ENCODE data around the gene PLXNA4. TPM values are rescaled to one million over a fixed set of nuclear protein-coding genes. Genes with fewer than 3 reads are reported as not detected.

The PLXNA4 gene
- total and polyA plus RNA-seq, 4 donors = 0.04 to 1.1 (median 0.41) TPM

DNA sequence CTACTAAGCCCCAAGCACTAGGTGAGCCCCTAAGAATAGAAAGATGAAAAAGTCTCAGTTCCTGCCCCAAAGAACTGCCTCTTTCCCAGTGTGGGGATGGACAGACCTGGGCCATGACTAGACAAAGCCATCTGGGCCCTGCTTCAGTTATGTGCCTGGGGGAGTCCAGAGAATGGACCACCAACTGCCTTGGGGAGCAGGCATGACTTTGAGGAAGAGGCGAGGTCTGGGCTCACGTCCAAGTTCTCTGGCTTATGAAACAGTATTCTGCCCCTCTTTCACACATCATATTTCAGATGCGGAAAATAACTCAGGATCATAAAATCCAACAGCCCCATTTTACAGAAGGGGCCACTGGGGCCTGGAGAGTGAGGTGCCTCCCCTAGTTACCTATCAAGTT lies 80.3 kb downstream of the PLXNA4 start:
- Histone ChIP-seq H3K27ac (ENCODE audit: low read depth in 1 of 2, low read length in 2 of 2) (no peak overlapping the region), H3K9me3 (ENCODE audit: control insufficient read depth in 4 of 4, low read length in 3 of 4) (no peaks in the 10 kb centered on the region), H3K4me1 (ENCODE audit: control insufficient read depth in 4 of 4, insufficient read depth in 4 of 4, low read length in 3 of 4) (no peaks in the 10 kb centered on the region), H3K27me3 (ENCODE audit: control insufficient read depth in 4 of 4, insufficient read depth in 4 of 4, low read length in 3 of 4) (no peaks in the 10 kb centered on the region), H3K36me3 (ENCODE audit: control insufficient read depth in 4 of 4, insufficient read depth in 3 of 4, low read depth in 1 of 4, low read length in 3 of 4) (no peaks in the 10 kb centered on the region), H3K9ac (ENCODE audit: low read depth in 1 of 2, low read length in 2 of 2) (no peak overlapping the region), H3K4me3 (ENCODE audit: low read depth in 1 of 3, low read length in 3 of 3) (no peak overlapping the region)
- no peak for TF ChIP-seq NR2F2 (IDR thresholded peaks at IDR 0.05)
- TF ChIP-seq, protein P1, sequence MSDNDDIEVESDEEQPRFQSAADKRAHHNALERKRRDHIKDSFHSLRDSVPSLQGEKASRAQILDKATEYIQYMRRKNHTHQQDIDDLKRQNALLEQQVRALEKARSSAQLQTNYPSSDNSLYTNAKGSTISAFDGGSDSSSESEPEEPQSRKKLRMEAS (IDR thresholded peaks at IDR 0.05) = no peak
- no peak for TF ChIP-seq FOXA2 (IDR thresholded peaks at IDR 0.05)
- TF ChIP-seq SP1 (IDR thresholded peaks at IDR 0.05) = no peak
- TF ChIP-seq, protein P2, sequence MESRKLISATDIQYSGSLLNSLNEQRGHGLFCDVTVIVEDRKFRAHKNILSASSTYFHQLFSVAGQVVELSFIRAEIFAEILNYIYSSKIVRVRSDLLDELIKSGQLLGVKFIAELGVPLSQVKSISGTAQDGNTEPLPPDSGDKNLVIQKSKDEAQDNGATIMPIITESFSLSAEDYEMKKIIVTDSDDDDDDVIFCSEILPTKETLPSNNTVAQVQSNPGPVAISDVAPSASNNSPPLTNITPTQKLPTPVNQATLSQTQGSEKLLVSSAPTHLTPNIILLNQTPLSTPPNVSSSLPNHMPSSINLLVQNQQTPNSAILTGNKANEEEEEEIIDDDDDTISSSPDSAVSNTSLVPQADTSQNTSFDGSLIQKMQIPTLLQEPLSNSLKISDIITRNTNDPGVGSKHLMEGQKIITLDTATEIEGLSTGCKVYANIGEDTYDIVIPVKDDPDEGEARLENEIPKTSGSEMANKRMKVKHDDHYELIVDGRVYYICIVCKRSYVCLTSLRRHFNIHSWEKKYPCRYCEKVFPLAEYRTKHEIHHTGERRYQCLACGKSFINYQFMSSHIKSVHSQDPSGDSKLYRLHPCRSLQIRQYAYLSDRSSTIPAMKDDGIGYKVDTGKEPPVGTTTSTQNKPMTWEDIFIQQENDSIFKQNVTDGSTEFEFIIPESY (IDR thresholded peaks at IDR 0.05) = no peak
- no peak for TF ChIP-seq RAD21 (IDR thresholded peaks at IDR 0.05)
- TF ChIP-seq, protein P3, sequence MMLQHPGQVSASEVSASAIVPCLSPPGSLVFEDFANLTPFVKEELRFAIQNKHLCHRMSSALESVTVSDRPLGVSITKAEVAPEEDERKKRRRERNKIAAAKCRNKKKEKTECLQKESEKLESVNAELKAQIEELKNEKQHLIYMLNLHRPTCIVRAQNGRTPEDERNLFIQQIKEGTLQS (IDR thresholded peaks at IDR 0.05) = no peak
- TF ChIP-seq HNF4G (IDR thresholded peaks at IDR 0.05) = no peak
- no peak for TF ChIP-seq EGR1 (IDR thresholded peaks at IDR 0.05; ENCODE audit: low read depth in 2 of 2)
- no peak for TF ChIP-seq JUND (IDR thresholded peaks at IDR 0.05)
- TF ChIP-seq, protein P4, sequence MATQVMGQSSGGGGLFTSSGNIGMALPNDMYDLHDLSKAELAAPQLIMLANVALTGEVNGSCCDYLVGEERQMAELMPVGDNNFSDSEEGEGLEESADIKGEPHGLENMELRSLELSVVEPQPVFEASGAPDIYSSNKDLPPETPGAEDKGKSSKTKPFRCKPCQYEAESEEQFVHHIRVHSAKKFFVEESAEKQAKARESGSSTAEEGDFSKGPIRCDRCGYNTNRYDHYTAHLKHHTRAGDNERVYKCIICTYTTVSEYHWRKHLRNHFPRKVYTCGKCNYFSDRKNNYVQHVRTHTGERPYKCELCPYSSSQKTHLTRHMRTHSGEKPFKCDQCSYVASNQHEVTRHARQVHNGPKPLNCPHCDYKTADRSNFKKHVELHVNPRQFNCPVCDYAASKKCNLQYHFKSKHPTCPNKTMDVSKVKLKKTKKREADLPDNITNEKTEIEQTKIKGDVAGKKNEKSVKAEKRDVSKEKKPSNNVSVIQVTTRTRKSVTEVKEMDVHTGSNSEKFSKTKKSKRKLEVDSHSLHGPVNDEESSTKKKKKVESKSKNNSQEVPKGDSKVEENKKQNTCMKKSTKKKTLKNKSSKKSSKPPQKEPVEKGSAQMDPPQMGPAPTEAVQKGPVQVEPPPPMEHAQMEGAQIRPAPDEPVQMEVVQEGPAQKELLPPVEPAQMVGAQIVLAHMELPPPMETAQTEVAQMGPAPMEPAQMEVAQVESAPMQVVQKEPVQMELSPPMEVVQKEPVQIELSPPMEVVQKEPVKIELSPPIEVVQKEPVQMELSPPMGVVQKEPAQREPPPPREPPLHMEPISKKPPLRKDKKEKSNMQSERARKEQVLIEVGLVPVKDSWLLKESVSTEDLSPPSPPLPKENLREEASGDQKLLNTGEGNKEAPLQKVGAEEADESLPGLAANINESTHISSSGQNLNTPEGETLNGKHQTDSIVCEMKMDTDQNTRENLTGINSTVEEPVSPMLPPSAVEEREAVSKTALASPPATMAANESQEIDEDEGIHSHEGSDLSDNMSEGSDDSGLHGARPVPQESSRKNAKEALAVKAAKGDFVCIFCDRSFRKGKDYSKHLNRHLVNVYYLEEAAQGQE (IDR thresholded peaks at IDR 0.05) = no peak
- TF ChIP-seq YY1 (IDR thresholded peaks at IDR 0.05) = no peak
- no peak for TF ChIP-seq TAF1 (conservative IDR thresholded peaks at IDR 0.05)
- TF ChIP-seq RXRA (IDR thresholded peaks at IDR 0.05) = no peak
- TF ChIP-seq HNF4A (conservative IDR thresholded peaks at IDR 0.05) = no peak
- no peak for TF ChIP-seq GABPA (IDR thresholded peaks at IDR 0.05 in 1 of 2, conservative IDR thresholded peaks at IDR 0.05 in 1 of 2)
- TF ChIP-seq, protein P5, sequence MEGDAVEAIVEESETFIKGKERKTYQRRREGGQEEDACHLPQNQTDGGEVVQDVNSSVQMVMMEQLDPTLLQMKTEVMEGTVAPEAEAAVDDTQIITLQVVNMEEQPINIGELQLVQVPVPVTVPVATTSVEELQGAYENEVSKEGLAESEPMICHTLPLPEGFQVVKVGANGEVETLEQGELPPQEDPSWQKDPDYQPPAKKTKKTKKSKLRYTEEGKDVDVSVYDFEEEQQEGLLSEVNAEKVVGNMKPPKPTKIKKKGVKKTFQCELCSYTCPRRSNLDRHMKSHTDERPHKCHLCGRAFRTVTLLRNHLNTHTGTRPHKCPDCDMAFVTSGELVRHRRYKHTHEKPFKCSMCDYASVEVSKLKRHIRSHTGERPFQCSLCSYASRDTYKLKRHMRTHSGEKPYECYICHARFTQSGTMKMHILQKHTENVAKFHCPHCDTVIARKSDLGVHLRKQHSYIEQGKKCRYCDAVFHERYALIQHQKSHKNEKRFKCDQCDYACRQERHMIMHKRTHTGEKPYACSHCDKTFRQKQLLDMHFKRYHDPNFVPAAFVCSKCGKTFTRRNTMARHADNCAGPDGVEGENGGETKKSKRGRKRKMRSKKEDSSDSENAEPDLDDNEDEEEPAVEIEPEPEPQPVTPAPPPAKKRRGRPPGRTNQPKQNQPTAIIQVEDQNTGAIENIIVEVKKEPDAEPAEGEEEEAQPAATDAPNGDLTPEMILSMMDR (IDR thresholded peaks at IDR 0.05; ENCODE audit: low read depth, low read length, missing input control) = no peak
- no peak for TF ChIP-seq FOXA1 (IDR thresholded peaks at IDR 0.05)
- 67% methylated on average over 3 of the region's 3 CpGs for WGBS
- DNase-seq (ENCODE audit: low spot score) = no peak
